ENCODE measurements around the gene DCAF10.
A peak's percentile ranks its signal among the peaks of the same experiment; 100 is the strongest.
"Not testable (repeated sequence)": the region's sequence is repeated elsewhere in the genome, so short reads cannot be mapped to it uniquely, and the experiment has no call there.

The DCAF10 gene, protein sequence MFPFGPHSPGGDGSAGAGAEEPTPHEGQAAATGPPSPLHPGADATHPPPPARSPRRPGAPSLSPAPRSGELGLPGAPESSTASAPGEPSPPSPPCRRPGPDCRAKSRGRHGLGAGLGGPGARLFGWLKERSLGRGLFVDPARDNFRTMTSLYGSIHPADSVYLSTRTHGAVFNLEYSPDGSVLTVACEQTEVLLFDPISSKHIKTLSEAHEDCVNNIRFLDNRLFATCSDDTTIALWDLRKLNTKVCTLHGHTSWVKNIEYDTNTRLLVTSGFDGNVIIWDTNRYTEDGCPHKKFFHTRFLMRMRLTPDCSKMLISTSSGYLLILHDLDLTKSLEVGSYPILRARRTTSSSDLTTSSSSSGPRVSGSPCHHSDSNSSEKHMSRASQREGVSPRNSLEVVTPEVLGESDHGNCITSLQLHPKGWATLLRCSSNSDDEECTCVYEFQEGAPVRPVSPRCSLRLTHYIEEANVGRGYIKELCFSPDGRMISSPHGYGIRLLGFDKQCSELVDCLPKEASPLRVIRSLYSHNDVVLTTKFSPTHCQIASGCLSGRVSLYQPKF

DNA sequence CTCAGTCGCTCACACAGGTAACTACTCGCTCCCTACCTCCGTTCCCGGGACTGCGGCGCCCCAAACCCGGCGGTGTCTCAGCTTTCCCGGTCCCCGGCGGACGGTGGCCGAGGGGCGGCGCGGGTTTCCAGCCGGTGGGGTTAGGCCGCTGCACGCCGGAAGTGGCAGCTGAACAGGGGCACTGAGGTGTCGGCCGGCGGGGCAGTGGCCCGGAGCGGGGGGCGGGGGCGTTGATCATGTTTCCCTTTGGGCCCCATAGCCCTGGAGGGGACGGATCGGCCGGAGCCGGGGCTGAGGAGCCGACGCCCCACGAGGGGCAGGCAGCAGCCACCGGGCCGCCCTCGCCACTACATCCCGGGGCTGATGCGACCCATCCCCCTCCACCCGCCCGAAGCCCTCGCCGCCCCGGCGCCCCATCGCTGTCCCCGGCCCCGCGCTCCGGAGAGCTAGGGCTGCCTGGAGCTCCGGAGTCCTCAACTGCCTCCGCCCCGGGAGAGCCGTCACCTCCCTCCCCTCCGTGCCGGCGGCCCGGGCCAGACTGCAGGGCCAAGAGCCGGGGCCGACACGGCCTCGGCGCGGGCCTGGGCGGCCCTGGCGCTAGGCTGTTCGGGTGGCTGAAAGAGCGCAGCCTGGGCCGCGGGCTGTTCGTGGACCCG, at the start of gene DCAF10:
TSS of gene DCAF10 (plus strand) at position 167 of the 656 bp plus-strand sequence. CDS start at position 237, 70 bp downstream.
- DNase-seq, result peak; percentile 97

DNA sequence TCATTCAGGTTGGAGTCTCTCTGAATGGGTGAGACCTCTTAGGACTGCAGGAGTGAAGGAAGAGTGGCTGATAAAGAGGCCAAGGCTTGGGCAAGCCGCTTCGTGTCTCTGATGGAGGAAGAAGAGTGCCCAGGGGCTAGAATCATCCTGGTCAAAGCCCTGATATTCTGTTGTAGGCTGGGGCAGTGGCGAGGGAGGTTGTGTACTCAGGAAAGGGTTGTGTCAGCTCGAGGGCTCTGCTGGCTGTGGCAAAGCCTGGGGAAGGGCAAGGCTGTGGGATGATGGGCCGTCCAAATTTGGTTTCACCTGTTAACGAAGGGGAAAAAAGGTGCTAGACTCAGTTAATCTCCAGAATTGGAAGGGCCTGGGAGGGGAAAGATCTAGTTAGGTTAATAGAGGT, 49.4 kb upstream of the DCAF10 start:
- DNase-seq, result no peak

DNA sequence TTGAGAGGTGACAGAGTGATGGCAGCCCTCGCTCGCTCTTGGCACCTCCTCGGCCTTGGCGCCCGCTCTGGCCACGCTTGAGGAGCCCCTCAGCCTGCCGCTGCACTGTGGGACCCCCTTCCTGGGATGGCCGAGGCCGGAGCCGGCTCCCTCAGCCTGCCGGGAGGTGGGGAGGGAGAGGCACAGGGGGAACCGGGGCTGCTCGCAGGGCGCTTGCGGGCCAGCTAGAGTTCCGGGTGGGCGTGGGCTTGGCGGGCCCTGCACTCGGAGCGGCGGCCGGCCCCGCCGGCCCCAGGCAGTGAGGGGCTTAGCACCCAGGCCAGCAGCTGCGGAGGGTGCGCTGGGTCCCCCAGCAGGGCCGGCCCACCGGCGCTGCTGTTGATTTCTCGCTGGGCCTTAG, 48.9 kb upstream of the DCAF10 start:
- not testable (repeated sequence) for DNase-seq

DNA sequence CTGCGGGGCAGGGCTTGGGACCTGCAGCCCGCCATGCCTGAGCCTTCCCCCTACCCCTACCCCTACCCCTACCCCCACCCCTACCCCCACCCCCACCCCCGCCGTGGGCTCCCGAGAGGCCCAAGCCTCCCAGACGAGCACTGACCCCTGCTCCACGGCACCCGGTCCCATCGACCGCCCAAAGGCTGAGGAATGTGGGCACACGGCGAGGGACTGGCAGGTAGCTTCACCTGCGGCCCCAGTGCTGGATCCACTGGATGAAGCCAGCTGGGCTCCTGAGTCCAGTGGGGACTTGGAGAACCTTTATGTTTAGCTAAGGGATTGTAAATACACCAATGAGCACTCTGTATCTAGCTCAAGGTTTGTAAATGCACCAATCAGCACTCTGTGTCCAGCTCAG, 48.5 kb upstream of the DCAF10 start:
- DNase-seq, result not testable (repeated sequence)

DNA sequence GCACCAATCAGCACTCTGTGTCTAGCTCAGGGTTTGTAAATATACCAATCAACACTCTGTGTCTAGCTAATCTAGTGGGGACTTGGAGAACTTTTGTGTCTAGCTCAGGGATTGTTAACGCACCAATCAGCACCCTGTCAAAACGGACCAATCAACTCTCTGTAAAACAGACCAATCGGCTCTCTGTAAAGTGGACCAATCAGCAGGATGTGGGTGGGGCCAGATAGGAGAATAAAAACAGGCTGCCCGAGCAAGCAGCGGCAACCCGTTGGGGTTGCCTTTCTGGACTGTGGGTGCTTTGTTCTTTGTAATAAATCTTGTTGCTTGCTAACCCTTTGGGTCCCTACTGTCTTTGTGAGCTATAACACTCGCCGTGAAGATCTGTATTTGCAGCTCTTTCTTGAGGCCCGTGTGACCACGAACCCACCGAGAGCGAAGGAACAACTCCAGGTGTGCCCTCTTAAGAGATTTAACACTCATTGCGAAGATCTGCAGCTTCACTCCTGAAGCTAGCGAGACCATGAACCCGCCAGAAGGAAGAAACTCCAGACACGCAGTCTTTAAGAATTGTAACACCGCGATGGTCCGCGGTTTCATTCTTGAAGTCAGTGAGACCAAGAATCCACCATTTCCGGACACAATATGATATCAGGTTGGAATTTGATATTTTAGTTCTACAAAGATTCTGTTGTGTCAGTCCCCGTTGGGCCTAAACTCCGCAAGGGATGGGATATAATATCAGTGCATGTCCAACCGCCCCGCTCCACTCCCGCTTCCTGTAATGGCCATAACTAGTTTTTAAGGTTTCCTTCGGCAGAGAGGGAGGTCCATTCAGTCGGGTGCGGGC, 47.7 kb upstream of the DCAF10 start:
- DNase-seq, result no peak

DNA sequence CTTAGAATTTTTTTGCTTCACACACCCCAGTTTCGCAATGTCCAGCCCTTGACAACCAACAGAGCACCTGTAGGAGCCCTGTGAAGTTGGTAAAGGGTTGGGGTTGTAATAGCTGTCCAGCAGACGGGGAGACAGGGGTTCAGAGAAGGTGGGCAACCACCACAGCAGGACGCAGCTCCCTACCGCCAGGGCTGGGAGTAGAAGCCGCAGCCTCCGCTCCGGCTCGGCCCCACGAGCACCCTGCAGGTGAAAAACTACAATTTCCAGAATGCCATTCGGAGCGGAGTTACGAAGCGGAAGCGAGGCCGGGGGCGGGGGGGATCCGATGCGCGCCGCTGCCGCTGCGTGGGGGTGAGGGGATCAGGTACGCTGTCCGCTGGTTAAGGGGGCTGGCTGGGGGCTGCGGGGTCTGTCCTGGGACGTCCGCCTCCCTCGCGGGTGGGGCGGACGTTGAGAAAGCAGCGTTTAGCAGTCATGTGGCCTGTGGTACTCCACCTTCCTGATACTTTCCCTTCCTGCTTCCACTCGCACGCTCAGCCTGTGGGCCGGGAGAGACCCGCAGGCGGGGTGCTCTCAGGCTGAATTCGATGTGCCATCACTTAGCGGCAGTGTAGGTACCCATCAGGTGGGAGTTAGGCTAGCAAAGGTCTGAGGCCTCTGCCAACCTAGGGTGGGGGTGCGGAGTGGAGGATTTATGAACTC, 47.0 kb upstream of the DCAF10 start, which contains the start of gene TRMT10B:
TSS of gene TRMT10B (plus strand) at position 317 of the 702 bp plus-strand sequence. CDS start 8,127 bp downstream, outside the sequence.
- DNase-seq, result peak; percentile 79

DNA sequence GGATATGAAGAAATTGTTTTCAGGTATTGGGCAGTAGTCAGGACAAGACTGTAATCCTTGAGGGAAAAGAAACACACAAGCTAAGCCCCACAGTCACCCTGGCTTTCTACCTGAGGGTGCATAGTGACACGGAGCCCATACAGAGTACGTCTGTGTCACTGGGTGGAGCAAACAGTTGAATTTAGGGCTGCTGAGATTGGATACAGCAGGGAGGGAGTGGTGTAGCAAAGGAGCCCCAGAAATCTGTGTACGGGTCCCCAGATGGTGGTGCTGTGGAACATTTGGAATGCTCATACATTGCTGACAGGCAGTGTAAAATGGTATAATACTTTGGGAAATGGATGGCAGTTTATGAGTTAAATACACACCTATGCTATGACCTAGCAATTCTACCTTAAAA, 41.9 kb upstream of the DCAF10 start:
- no peak for DNase-seq

DNA sequence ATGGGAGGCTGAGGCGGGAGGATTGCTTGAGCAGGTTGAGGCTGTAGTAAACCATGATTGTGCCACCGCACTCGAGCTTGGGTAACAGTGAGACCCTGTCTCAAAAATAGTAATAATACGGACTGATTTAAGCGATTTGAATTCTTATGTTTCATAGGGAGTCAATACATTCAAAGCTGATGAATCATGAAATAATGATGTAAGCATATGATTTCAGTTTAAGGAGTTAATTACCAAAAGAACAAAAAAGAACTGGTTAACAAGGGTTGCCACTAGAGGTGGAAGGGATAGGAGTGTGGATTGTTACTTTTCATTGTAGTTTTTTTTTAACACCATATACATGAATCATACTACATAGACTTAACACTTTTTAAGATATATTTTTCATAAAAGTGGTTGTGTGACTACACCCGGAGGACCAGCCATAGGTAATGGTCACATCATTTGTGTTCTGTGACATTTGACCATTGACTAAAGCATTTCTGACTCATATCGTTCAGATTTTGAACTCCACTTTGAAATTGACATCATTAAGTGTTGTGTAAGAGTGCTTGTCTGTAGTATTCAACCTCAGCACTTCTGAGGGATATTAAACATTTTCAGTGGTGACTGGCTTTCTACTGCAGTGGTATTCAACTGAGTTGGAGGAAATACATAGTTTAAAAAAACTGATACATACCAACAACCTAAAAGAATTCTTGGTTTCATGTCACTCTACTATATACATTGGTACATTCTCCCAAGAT, 40.0 kb upstream of the DCAF10 start:
- no peak for DNase-seq

DNA sequence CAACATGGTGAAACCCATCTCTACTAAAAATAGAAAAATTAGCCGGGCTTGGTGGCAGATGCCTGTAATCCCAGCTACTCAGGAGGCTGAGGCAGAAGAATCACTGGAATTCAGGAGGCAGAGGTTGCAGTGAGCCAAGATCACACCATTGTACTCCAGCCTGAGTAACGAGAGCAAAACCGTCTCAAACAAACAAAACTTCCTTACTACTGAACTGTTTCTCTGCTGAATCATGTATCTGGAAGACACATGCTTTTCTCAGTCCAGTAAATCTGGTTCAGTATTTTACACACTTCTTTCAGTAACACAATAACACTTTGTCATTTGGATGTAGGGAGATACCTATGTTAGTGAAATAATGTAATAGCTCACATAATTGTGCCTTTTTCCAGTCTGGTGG, 39.1 kb upstream of the DCAF10 start:
- DNase-seq, result no peak

DNA sequence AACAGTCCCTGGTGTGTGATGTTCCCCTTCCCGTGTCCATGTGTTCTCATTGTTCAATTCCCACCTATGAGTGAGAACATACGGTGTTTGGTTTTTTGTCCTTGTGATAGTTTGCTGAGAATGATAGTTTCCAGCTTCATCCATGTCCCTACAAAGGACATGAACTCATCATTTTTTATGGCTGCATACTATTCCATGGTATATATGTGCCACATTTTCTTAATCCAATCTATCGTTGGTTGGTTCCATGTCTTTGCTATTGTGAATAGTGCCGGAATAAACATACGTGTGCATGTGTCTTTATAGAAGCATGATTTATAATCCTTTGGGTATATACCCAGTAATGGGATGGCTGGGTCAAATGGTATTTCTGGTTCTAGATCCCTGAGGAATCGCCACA, 35.3 kb upstream of the DCAF10 start:
- DNase-seq, result not testable (repeated sequence)

DNA sequence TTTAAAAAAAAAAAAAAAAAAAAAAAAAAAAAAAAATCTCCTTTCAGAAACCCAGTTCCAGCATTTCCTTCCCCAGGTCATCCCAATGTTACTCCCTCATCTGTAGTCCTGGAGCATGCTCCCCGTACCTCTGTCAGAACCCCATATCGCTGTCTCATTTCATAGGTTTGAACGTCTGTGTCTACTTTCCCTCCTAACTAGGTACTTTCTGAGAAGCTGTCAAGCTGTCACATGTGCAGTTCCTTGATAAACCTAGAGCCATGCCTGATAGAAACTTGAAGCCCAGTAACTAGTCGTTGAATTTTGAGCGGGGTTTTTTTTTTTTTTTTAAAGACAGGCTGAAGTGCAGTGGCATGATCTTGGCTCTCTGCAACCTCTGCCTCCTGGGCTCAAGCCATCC, 31.3 kb upstream of the DCAF10 start:
- DNase-seq, result no peak

DNA sequence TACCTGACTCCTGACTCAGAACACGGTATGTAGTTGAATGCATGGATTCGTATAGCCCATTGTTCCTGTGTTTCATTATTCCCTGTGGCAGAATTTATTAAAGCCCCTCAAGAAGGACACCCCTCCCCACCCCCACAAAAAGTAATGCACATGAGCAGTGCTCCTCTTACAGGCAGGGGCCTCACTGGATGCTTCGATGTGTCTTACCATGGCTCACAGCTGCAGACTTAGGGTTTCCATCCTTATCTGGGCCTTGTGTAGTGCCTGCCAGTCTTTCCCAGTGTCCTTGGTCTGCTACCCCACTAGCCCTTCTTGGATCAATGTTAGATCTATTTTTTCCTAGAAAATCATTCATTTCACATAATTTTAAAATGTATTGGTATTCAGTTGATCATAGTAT, 30.6 kb upstream of the DCAF10 start:
- no peak for DNase-seq

DNA sequence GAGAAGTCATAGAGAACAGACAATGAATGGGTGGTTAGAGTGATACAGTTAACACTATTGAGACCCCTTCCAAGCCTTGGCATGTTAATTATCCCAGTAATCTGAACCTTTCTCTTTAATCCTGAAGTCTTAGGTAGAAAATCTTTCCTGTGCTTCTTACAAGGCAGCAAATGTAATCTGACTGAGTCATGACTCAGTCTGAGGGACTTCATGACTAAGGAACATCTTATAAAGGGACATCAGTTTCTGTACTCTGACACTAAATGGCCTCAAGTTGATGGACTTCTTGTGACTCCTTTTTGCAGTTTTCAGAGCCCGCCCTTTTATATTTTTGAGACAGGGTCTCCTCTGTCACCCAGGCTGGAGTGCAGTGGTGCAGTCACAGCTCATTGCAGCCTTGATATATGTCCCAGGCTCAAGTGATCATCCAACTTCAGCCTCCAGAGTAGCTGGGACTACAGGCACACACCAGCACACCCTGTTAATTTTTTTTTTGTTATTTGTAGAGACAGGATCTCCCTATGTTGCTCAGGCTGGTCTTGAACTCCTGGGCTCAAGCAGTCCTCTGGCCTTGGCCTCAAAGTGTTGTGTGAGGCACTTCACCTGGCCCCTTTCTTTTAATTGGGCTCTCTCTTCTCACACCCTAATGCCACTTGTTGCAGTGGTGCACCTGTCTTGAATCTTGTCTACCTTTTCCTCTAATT, 25.2 kb upstream of the DCAF10 start:
- no peak for DNase-seq

DNA sequence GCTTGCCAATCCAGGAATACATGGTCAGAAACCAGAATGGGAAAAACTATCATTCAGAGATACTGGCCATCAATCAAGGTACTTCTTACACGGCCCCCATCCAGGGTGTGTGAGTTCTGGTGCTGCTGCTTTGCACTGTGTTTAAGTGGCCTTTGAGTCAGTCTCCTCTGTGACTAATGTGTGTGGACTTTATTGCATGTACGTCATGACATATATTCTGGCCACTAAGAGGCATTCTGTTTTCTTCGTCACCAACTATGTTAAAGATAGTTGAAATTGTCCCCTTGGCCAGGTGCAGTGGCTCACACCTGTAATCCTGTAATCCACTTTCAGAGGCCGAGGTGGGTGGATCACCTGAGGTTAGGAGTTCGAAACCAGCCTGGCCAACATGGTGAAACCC, 24.3 kb upstream of the DCAF10 start:
- DNase-seq, result no peak

DNA sequence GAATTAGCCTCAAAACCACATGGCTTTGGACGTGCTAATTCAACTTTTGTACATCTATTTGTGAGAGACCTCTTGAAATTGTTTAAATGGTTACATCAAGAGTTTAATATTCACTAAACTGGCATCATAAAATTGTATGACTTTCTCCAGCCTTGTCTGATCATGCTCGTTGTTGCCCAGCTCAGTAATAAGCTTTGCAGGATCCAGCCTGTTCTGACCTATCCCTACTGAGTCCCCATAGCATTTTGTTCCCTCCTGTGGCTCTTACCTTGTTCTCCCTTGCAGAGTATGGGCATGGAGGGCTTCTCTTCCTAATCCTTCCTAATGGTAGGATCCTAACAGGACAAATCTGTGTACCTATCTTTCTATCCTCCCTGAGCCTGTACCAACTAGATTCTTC, 22.1 kb upstream of the DCAF10 start:
- DNase-seq, result no peak

DNA sequence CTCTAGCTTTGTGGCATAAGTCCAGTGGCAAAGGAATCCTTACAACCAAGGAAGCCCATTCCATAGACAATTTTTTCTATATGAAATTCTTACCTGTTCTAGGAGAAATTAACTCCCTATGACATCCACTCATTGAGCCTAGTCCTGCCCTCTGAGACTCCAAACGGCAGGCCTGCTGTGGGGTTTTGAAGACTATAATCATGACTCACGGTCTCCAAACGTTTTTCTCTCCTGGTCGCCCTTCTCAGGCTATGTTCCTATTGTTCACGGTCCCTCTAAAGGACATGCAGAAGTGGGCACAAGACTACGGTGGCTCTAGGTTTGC, 16.3 kb upstream of the DCAF10 start:
- DNase-seq, result no peak

DNA sequence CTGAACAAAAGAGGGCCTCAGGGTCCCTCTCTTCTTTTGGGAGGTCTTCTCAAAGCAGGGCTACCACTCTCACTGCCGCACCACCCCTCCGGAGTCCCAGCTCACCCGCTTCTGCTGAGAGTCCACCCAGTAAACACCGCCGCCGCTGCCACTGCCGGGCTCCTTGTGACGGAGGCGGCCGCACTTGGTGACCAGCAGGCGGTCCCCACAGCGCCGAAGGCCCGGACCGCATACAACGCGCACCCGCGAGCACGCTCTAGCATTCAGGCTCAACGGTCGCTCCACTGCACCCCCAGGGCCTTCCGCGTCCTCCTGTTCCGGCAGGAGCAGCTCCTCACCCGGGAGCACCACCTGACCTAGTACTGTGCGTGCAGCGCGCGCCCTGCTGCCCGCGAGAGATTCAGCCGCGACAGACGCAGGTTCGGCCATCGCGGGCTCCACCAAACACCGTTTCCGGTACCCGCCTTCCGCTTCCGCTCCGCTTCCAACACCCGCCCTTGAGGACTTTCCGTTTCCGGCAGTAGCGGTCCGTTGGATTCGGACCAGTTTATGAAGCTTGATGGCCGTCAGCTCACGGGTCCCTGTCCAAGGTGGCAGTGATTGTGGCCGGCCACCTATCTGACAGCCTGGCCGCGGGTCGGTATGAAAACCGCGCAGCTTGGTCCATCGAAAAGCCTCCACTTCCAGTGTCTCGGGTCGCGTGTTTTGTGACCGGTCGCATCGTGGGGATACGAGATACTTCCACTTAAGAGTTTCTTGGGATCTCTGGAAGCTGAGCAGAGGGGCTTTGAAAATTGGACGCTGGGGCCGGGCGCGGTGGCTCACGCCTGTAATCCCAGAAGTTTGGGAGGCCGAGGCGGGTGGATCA, 15.7 kb upstream of the DCAF10 start, which contains the start of gene EXOSC3:
TSS of gene EXOSC3 (minus strand) at position 449 of the 868 bp plus-strand sequence. CDS start at position 429, 20 bp downstream.
- DNase-seq, result peak; percentile 96

DNA sequence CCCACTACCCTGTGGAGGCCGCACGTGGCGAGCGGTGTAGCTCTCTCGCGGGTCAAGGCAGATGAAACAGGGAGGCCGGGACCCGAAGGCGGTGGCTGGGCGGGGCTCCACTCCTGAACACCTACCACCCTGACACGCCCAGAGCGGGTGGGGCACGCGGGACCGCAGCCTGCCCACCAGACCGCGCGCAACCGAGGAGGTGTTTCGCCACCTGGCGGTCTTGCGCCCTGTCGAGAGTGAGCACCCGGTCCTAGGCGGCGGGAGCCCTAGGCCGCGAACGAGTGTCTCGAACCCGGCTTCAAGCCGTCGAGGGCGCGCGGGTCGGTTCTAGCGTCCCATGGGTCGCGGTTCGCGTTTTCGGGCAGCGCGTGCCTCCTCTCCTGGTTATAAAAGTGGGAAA, 13.5 kb upstream of the DCAF10 start:
- DNase-seq, result no peak

DNA sequence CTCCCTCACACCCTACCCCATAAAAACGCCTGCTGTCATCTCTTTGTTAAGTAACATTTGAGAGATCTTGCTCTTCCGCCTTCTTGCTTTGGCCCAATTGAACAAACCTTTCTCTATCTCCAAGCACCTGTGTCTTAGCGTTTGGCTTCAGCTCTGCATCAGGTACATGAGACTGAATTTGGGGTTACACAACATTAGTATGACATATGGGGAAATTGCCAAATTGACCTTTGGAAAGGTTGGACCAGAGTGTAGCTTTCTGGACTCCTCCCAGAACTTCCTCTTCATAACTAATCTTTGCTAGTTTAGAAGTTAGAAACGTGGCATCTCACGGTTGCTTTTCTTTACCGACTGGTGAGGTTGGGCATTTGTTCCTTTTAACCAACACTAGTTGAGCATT, 12.3 kb upstream of the DCAF10 start:
- no peak for DNase-seq

DNA sequence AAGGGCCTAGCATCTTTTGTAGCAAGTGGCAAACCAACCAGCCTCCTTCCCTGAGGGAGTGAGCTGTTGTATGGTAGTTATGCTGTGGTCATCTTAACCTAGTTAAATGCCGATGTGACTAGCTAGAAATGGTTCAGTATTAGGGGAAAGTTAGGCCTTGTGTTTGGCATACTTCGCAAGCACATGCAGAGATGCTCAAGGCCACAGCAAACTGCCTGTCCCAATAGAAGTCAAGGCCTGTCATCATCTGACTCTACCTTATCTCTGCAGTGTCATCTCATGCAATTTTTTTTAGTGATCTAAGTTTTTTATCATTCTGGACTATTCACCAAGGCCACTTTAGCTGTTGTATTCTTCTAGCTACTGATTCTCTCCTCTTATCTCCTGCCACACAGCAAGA, 10.5 kb upstream of the DCAF10 start:
- DNase-seq, result no peak

Data from retina (tissue), 1 donor.